Mesenteric fat pad (tissue), 1 donor: ENCODE data around the gene GRK3. TPM values are rescaled to one million over a fixed set of nuclear protein-coding genes. Genes with fewer than 3 reads are reported as not detected.

Experiments
- DNase-seq: peaks from one replicate; pipeline ENCODE4 v3.0.0-alpha.2; 2020; ENCODE audit warnings: low spot score
- total RNA-seq: library from RNA; stranded (reverse); fragmentation: NEBNext Ultra II Directional; extraction: Animal tissue kit (Norgen Biotek cat#: 25700); gene quantifications from one replicate; pipeline ENCODE4 v1.2.1, GENCODE V29; 2021
- donor health status: DM: yes; HTN: yes; CAD: no.

The GRK3 gene
- total RNA-seq, 1 donor from 2014 or later, result 53.4 TPM

DNA sequence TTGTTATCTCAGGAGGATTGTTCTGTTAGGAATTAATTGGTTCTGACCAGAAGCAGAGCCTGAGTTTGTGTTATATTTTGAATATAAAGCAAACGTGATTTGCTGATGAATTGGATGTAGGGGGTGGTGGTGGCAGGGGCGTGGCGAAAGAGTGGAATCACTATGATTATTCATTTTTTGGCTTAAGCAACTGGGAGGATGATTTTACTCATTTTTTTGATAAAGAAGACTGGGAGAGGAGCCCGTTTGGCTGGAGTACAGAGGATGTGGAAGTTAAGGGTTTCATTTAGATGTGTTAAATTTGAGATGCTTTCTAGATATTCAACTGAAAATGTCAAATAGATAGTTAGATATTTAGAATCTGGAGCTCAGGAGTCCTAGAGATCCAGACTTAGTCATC lies 94.2 kb downstream of the GRK3 start:
- DNase-seq, result no peak

GRCh38 chr22:25659413-25659812 lies 94.9 kb downstream of the GRK3 start:
- no peak for DNase-seq

GRCh38 chr22:25660336-25660735 lies 95.9 kb downstream of the GRK3 start:
- no peak for DNase-seq

GRCh38 chr22:25661073-25661472 lies 96.6 kb downstream of the GRK3 start:
- no peak for DNase-seq

GRCh38 chr22:25663654-25664053 lies 99.2 kb downstream of the GRK3 start:
- no peak for DNase-seq

GRCh38 chr22:25666308-25666707 lies 101.8 kb downstream of the GRK3 start:
- no peak for DNase-seq

DNA sequence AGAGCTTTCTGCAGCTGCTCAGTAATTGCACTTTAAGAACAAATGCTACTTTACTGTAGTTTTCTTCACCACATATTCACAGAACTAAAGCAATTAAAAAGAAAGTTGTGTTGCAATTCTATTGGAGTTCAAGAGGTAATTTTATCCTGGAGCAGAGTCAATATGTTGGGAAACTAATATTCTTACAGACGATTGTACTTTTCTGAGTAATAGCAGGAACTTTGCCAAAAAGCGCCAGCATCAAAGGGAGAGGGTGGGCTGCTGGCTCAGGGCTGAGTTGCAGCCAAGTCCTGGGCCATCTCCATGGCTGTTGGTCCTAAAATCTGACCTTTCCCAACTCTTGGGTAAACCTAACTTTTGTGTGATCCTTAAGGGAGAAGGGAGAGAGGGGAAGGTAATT lies 104.0 kb downstream of the GRK3 start:
- no peak for DNase-seq

DNA sequence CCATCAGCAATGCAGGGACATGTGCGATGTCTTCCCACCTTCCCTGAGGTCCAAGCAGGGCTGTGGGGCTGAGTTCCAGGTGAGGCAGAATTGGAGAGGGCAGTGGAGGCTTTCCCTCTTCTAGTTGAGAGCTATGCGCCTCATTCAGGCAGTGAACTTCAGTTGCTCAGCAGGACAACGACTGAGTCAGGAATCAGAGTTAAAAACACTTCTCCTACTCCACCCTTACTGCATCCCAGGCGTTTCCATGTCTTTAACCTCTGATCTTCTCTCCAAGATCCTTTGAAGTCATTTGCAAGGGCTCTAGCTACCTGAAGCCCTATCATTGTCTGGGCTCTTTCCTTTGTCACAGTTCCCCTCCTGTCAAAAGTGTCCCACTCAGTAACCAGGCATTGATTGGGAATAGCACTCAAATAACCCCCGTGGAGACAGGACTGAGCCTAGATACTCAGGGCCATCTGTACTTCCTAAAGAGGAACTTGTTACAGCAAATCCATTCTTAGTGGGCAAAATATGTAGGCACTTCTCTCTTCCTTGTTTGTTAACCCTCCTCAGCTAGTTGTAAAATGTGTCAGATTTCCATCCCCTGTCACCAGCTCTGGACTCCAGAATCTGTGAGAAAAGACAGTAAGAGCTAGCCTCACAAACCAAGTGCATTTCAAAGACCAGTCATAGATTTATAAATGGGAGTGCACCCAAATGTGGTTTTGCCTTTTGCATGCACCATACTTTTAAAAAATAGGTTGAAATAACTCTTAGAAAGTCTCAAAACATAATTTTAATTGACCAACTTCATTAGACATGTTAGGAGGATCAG lies 105.0 kb downstream of the GRK3 start:
- no peak for DNase-seq

- no peak for DNase-seq
These were observed 105.6 kb downstream of the GRK3 start for GRCh38 chr22:25670070-25670461.

DNA sequence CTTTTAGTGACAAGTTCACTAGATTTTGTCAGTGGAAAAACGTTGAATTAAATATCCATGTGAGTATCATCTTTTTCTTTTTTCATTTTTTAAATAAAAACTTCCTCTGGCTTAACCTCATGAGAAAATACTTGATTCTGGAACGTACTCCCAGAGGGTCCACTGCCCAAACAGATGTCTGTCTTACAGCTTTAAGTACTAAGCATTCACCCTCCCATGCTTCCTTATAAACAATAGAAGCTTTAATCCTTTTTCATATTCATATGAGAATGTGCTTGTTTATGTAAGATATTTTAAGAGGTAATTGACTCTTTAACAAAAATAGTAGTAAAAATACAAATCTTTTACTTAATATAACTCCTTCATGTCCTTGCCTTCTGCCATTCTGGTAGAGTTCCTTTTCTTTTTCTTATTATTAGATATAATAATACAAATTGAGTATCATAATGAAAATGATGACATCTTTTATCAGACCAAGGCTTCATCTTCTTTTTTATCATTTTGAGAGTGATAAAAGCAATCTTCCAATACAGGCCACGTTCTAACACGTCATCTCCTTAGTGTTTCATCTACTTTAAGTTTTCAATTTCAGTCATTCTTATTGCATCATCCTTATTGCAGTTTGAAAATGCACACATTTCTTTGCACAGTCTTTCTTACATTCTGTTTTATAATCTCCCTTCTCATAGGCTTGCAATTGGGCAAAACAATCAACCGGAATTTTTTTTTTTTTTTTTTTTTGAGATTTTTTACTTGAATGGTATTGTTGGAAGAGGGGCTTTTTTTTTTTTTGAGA lies 108.0 kb downstream of the GRK3 start:
- no peak for DNase-seq

DNA sequence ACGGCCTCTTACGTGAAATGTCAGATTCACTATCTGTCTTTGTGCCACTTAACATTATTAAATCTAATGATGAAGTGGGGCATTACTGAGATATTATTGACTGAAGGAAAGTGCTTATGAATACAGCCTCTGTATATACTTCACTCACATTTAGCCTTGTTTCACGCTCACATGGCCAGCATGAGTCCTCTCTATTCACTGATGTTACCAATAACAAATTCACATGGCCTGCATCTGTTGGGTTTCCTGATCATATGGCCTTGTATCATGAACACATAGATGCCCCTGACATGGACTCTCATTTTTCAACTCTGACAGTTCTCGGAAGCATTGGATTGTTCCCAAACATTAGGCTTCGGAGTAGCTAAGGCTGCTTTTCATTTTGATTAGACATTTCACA lies 109.2 kb downstream of the GRK3 start:
- no peak for DNase-seq

- DNase-seq, result no peak
These were observed 113.2 kb downstream of the GRK3 start for GRCh38 chr22:25677631-25678030.

DNA sequence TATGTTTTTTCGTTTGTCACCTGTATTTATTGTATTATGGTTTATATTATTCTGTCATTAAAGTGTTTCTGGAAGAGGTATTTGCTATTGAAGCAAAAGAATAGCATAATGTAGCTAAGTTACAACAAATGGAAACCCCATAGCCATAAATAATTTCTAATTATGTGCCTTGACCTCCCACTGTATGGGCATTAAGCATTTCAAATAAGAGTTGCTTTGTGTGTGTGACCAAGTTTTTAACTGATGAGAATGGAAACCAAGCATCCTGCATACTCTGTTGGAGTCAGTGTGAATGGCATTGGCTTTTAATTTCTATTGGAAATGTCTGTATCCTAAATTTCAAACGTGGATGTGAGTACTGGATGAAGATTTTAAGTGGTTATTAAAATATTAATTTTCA lies 115.6 kb downstream of the GRK3 start:
- DNase-seq, result no peak

GRCh38 chr22:25680956-25681355 lies 116.5 kb downstream of the GRK3 start:
- no peak for DNase-seq

DNA sequence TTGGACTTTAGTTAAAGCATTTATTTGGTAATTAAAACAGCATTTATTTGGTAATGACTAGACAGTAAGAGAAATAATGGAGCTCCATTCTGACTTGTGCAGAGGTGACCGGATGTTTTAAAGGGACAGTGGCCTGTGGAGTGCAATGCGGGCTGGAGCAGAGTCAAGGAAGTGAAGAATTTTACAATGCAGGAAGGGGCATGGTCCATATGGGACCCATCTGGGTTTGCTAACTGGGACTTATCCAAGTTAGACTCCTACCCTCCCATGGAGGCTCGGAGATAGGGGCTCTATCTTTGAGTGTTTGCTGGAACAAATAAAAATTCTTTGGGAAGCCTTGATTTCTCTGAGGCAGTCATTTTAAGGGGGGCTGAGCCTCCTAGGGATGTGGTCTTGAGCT lies 117.6 kb downstream of the GRK3 start:
- DNase-seq, result no peak

DNA sequence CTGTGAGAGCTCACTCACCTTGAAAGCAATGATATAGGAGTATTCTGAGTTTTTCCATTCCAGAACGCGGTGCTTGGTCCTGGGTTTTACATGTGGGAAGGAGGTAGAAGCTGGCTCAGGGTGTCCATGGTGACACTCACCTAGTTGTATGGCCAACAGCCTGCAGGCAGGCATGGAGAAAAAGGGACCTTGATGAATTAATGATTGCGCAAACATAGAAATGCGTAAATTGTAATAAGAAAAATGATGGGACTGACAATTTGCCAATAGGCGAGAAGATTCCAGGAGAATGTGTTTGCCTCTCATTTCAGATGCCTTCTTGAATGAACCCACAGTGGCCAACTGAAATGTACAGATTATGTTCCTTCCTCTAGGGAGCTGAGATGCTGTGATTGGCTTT lies 124.2 kb downstream of the GRK3 start:
- DNase-seq, result no peak

DNA sequence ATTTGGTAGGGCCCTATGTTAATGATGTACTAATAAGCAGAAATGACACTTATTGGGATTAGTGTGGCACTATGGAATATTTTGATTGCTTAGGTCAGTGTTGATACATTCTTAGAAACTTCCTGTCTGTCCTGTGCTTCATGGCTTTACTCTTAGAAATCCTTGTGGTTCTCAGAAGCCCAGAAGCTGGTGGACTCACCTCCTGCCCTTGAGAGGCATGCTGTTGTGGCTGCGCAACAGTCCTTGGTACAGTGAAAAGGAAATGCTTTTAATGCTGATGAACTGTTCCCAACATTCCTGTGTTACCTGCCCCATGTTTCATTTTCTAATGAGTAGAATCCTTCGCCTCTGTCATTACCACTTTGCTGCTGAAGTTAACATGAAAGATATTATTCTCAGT lies 125.2 kb downstream of the GRK3 start:
- DNase-seq, result no peak

- DNase-seq, result no peak
These were observed 126.3 kb downstream of the GRK3 start for GRCh38 chr22:25690798-25691197.

GRCh38 chr22:25692397-25693267 lies 128.2 kb downstream of the GRK3 start:
- DNase-seq, result no peak

GRCh38 chr22:25693268-25693565 lies 128.7 kb downstream of the GRK3 start:
- DNase-seq, result no peak

DNA sequence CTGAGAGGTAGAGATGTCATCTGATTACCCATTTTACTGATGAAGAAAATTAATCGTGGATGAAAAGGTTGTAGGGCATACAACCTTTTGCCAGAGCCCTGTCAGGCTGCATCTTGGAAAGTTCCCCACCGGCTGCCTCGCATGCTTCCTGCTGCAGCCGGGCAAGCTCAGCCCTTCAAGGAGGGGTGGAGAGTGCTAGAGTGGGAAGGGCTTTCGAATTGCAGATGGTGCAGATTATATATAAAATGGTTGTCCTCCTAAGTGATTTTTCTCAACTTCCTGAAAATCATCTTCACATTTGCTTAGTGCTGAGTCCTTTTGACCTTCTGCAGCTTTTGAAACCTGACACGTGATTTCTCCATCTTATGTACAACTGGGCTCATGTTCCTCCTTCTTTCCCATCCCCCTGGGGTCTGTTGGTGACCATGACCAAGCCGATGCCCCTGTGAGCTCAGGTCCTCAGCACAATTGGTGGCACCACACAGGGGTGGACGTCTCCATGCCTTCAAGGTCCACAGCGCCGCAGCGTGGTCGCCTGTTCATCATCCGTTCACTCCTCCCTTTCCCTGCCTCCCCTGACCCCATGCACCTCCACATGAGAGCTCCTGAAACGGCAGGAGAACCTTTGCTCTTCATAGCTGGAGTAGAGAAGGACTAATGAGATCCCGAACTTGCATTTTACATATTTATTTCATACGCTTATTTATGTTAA lies 129.9 kb downstream of the GRK3 start:
- DNase-seq, result no peak
